Measurements from ENCODE around the gene LCN1.

LCN1 gene

GRCh38 chr9:135520916-135521607 is at the start of gene LCN1:
Gene LCN1, plus strand, starts transcription at chr9:135521440. Its CDS starts 58 bp downstream, at chr9:135521498.
- no peak for DNase-seq (ENCODE audit: extremely low spot score)
- TF ChIP-seq CTCF (IDR thresholded peaks at IDR 0.05; ENCODE audit: control extremely low read depth, extremely low read depth, low read depth, missing control alignments) = no peak
- ChIA-PET CTCF (no interaction called here), POLR2A (no interaction called here)

- DNase-seq (ENCODE audit: extremely low spot score) = no peak
- ChIA-PET POLR2A (no interaction called here), CTCF (no interaction called here)
- no peak for TF ChIP-seq CTCF (IDR thresholded peaks at IDR 0.05; ENCODE audit: control extremely low read depth, extremely low read depth, low read depth, missing control alignments)
Measured at GRCh38 chr9:135471791-135472640, 49.2 kb upstream of the LCN1 start.

GRCh38 chr9:135473972-135474543 is 47.2 kb upstream of the LCN1 start:
- ChIA-PET POLR2A (no interaction called here), CTCF (no interaction called here)
- TF ChIP-seq CTCF (IDR thresholded peaks at IDR 0.05; ENCODE audit: control extremely low read depth, extremely low read depth, low read depth, missing control alignments) = no peak
- no peak for DNase-seq (ENCODE audit: extremely low spot score)

GRCh38 chr9:135474915-135475314 is 46.3 kb upstream of the LCN1 start:
- TF ChIP-seq CTCF (IDR thresholded peaks at IDR 0.05; ENCODE audit: control extremely low read depth, extremely low read depth, low read depth, missing control alignments) = peak; percentile 22
- POLR2A ChIA-PET = no interaction called here
- CTCF ChIA-PET = no interaction called here
- no peak for DNase-seq (ENCODE audit: extremely low spot score)

GRCh38 chr9:135476561-135477355 is 44.5 kb upstream of the LCN1 start:
- POLR2A ChIA-PET = no interaction called here
- CTCF ChIA-PET = no interaction called here
- DNase-seq (ENCODE audit: extremely low spot score) = no peak
- no peak for TF ChIP-seq CTCF (IDR thresholded peaks at IDR 0.05; ENCODE audit: control extremely low read depth, extremely low read depth, low read depth, missing control alignments)

- TF ChIP-seq CTCF (IDR thresholded peaks at IDR 0.05; ENCODE audit: control extremely low read depth, extremely low read depth, low read depth, missing control alignments) = no peak
- DNase-seq (ENCODE audit: extremely low spot score) = no peak
- POLR2A ChIA-PET = no interaction called here
- CTCF ChIA-PET = no interaction called here
Measured at GRCh38 chr9:135478191-135478590, 43.0 kb upstream of the LCN1 start.
